HEK293 (cell line): ENCODE data around the gene FAM98C.

Source experiments
- CTCF ChIA-PET: fragments of 350-600 bp; formaldehyde crosslinking; extraction: SDS; loops from one replicate; lab custom pipeline; 2021; ENCODE audit warnings: antibody characterized with exemption; lab: Yijun Ruan, JAX
- POLR2A ChIA-PET: fragments of 300-600 bp; formaldehyde crosslinking; extraction: SDS; loops from one replicate; lab custom pipeline; 2020; ENCODE audit warnings: antibody characterized with exemption, inconsistent platforms; lab: Yijun Ruan, JAX
- H3K27ac ChIP-seq: fragments of 200-500 bp; sonication (Bioruptor generic); 2 replicates; pipeline ENCODE4 v1.5.1; 2014; ENCODE audit warnings: low read depth, low read length, control low read depth, inconsistent platforms; ENCODE audit errors: extremely low read depth
- H3K36me3 ChIP-seq, 2 experiments: fragments of 200-500 bp in 1 of 2; sonication (Bioruptor generic) in 1 of 2; 1 replicate in 1 of 2; 2 replicates in 1 of 2; pipeline ENCODE4 v1.5.1; 2014 to 2017; ENCODE audit warnings: inconsistent platforms in 2 of 2, low read length in 2 of 2; ENCODE audit not compliant: control insufficient read depth in 2 of 2, insufficient read depth in 1 of 2
- H3K4me1 ChIP-seq: fragments of 200-500 bp; sonication (Bioruptor generic); 2 replicates; pipeline ENCODE4 v1.5.1; 2014; ENCODE audit warnings: mild to moderate bottlenecking, low read length, inconsistent platforms; ENCODE audit not compliant: control insufficient read depth, insufficient read depth
- H3K4me3 ChIP-seq: 2 replicates; pipeline ENCODE4 v1.5.1; 2011; ENCODE audit warnings: low read depth, mild to moderate bottlenecking, control low read depth, low read length, moderate library complexity
- H3K9me3 ChIP-seq: fragments of 200-500 bp; sonication (Bioruptor generic); 2 replicates; pipeline ENCODE4 v1.5.1; 2014; ENCODE audit warnings: low read depth, low read length, inconsistent platforms; ENCODE audit not compliant: control insufficient read depth, insufficient read depth
- ELK4 ChIP-seq: IDR thresholded peaks from 2 replicates; pipeline ENCODE4 v1.6.1; 2011; ENCODE audit warnings: mild to moderate bottlenecking, low read depth, low read length, borderline replicate concordance
- GLI4 ChIP-seq: fragments of 450-650 bp; formaldehyde crosslinking; IDR thresholded peaks from 2 replicates; pipeline ENCODE4 v1.5.1; 2016; ENCODE audit warnings: missing biosample characterization, missing genetic modification characterization
- PRDM6 ChIP-seq: fragments of 450-650 bp; formaldehyde crosslinking; IDR thresholded peaks from 2 replicates; pipeline ENCODE4 v1.5.1; 2017; ENCODE audit warnings: missing biosample characterization, missing genetic modification characterization
- WT1 ChIP-seq: fragments of 450-650 bp; formaldehyde crosslinking; IDR thresholded peaks from 2 replicates; pipeline ENCODE4 v1.5.1; 2016; ENCODE audit warnings: missing biosample characterization, missing genetic modification characterization
- ZBTB17 ChIP-seq: fragments of 450-650 bp; formaldehyde crosslinking; IDR thresholded peaks from 2 replicates; pipeline ENCODE4 v1.5.1; 2016; ENCODE audit warnings: missing biosample characterization, missing genetic modification characterization
- ZFHX2 ChIP-seq: fragments of 450-650 bp; formaldehyde crosslinking; conservative IDR thresholded peaks from 2 replicates; pipeline ENCODE4 v1.5.1; 2016; ENCODE audit warnings: missing biosample characterization, missing genetic modification characterization
- ZNF140 ChIP-seq: fragments of 450-650 bp; formaldehyde crosslinking; IDR thresholded peaks from 2 replicates; pipeline ENCODE4 v1.5.1; 2016; ENCODE audit warnings: missing biosample characterization, missing genetic modification characterization
- ZNF146 ChIP-seq: fragments of 450-650 bp; formaldehyde crosslinking; IDR thresholded peaks from 2 replicates; pipeline ENCODE4 v1.5.1; 2016; ENCODE audit warnings: missing biosample characterization, missing genetic modification characterization
- ZNF211 ChIP-seq: fragments of 450-650 bp; formaldehyde crosslinking; IDR thresholded peaks from 2 replicates; pipeline ENCODE4 v1.5.1; 2016; ENCODE audit warnings: low read depth, missing biosample characterization, missing genetic modification characterization
- ZNF214 ChIP-seq: fragments of 450-650 bp; formaldehyde crosslinking; IDR thresholded peaks from 2 replicates; pipeline ENCODE4 v1.5.1; 2017; ENCODE audit warnings: missing biosample characterization, mild to moderate bottlenecking, missing genetic modification characterization, borderline replicate concordance
- ZNF341 ChIP-seq: fragments of 450-650 bp; formaldehyde crosslinking; IDR thresholded peaks from 2 replicates; pipeline ENCODE4; 2016; ENCODE audit warnings: low read depth, missing biosample characterization, missing genetic modification characterization
- ZNF350 ChIP-seq: fragments of 450-650 bp; formaldehyde crosslinking; IDR thresholded peaks from 2 replicates; pipeline ENCODE4 v1.5.0; 2017; ENCODE audit warnings: missing biosample characterization, mild to moderate bottlenecking, missing genetic modification characterization
- ZNF37A ChIP-seq: fragments of 450-650 bp; IDR thresholded peaks from 2 replicates; pipeline ENCODE4 v1.5.1; 2018; ENCODE audit warnings: missing biosample characterization, missing genetic modification characterization
- ZNF391 ChIP-seq: fragments of 450-650 bp; formaldehyde crosslinking; IDR thresholded peaks from 2 replicates; pipeline ENCODE4 v1.5.1; 2016; ENCODE audit warnings: low read depth, missing biosample characterization, missing genetic modification characterization, borderline replicate concordance
- ZNF394 ChIP-seq: fragments of 450-650 bp; formaldehyde crosslinking; IDR thresholded peaks from 2 replicates; pipeline ENCODE4 v1.5.1; 2016; ENCODE audit warnings: missing biosample characterization, missing genetic modification characterization, mild to moderate bottlenecking, moderate library complexity, borderline replicate concordance
- ZNF518A ChIP-seq: fragments of 450-650 bp; formaldehyde crosslinking; conservative IDR thresholded peaks from 2 replicates; pipeline ENCODE4 v1.5.1; 2016; ENCODE audit warnings: low read depth, missing biosample characterization, missing genetic modification characterization
- ZNF561 ChIP-seq: fragments of 450-650 bp; IDR thresholded peaks from 2 replicates; pipeline ENCODE4 v1.5.1; 2018; ENCODE audit warnings: missing biosample characterization, missing genetic modification characterization, borderline replicate concordance
- ZNF645 ChIP-seq: fragments of 450-650 bp; formaldehyde crosslinking; IDR thresholded peaks from 2 replicates; pipeline ENCODE4; 2016; ENCODE audit warnings: missing biosample characterization, missing genetic modification characterization
- ZNF677 ChIP-seq: fragments of 450-650 bp; IDR thresholded peaks from 2 replicates; pipeline ENCODE4 v1.5.0; 2018; ENCODE audit warnings: missing biosample characterization, mild to moderate bottlenecking, missing genetic modification characterization, moderate library complexity
- ZNF692 ChIP-seq: fragments of 450-650 bp; formaldehyde crosslinking; IDR thresholded peaks from 2 replicates; pipeline ENCODE4 v1.5.1; 2016; ENCODE audit warnings: missing biosample characterization, missing genetic modification characterization
- ZNF777 ChIP-seq: fragments of 450-650 bp; formaldehyde crosslinking; IDR thresholded peaks from 2 replicates; pipeline ENCODE4 v1.5.1; 2017; ENCODE audit warnings: missing biosample characterization, missing genetic modification characterization, borderline replicate concordance
- ZNF791 ChIP-seq: fragments of 450-650 bp; formaldehyde crosslinking; IDR thresholded peaks from 2 replicates; pipeline ENCODE4 v1.5.1; 2016; ENCODE audit warnings: missing biosample characterization, missing genetic modification characterization
- ZSCAN30 ChIP-seq: fragments of 450-650 bp; IDR thresholded peaks from 2 replicates; pipeline ENCODE4 v1.5.1; 2018; ENCODE audit warnings: missing biosample characterization, mild to moderate bottlenecking, missing genetic modification characterization, moderate library complexity

FAM98C gene

GRCh38 chr19:38417544-38418506 is 14.9 kb downstream of the FAM98C start:
- no peak overlapping the region; the same call in 1 of the 2 replicates for H3K27ac ChIP-seq
- ChIA-PET CTCF (interaction anchor here (0.8 to 3.4 kb wide), 4 partner anchors 14 to 216 kb away, joined by 3 to 32 read pairs (median 4); partner anchors contain the start of gene FAM98C), POLR2A (interaction anchor here (0.6 to 0.7 kb wide), 2 partner anchors 15 to 414 kb away, joined by 3 to 4 read pairs; partner anchors contain the start of gene FAM98C)
- peak overlapping the region; percentile 21 for H3K4me3 ChIP-seq
- peaks cover 11% of the 10 kb centered on the region for H3K4me1 ChIP-seq
- no peaks in the 10 kb centered on the region for H3K9me3 ChIP-seq
- no peaks in the 10 kb centered on the region for H3K36me3 ChIP-seq
- peak; percentile 63; the same call in 1 of the 2 replicates for TF ChIP-seq WT1 (tag by site-specific recombination)
- 0 out of 2 replicates have a peak, but pooled peaks have one; percentile 10 for TF ChIP-seq ZNF791
- TF ChIP-seq ZNF518A (tag by site-specific recombination) = no peak
- TF ChIP-seq ZNF341 = peak; percentile 93
- no peak for TF ChIP-seq ZNF214
- no peak for TF ChIP-seq ZNF645 (tag by site-specific recombination)
- no peak for TF ChIP-seq ZSCAN30
- peak; percentile 50; the same call in 1 of the 2 replicates for TF ChIP-seq ZNF692 (tag by site-specific recombination)
- TF ChIP-seq ZNF211 (tag by site-specific recombination) = no peak
- no peak for TF ChIP-seq ZFHX2 (tag by site-specific recombination)
- no peak for TF ChIP-seq ZNF561 (tag by site-specific recombination)
- TF ChIP-seq ZNF777 (tag by site-specific recombination) = peak; percentile 81; the same call in 1 of the 2 replicates
- TF ChIP-seq GLI4 (tag by site-specific recombination) = no peak
- TF ChIP-seq PRDM6 (tag by site-specific recombination) = no peak
- TF ChIP-seq ZNF140 (tag by site-specific recombination) = no peak
- TF ChIP-seq ELK4 = no peak
- no peak for TF ChIP-seq ZNF146 (tag by site-specific recombination)
- TF ChIP-seq ZNF37A = no peak
- TF ChIP-seq ZBTB17 (tag by site-specific recombination) = peak; percentile 60
- TF ChIP-seq ZNF677 (tag by site-specific recombination) = no peak
- no peak for TF ChIP-seq ZNF394
- TF ChIP-seq ZNF391 (tag by site-specific recombination) = no peak
- TF ChIP-seq ZNF350 (tag by site-specific recombination) = no peak
